KG1 (cell line): ENCODE measurements around the gene TMEM91.
A peak's percentile ranks its signal among the peaks of the same experiment; 100 is the strongest.
"Not testable (repeated sequence)": the region's sequence is repeated elsewhere in the genome, so short reads cannot be mapped to it uniquely, and the experiment has no call there.

ENCODE experiments used
- DNase-seq: peaks from one replicate; lab custom pipeline; 2025; lab: John Stamatoyannopoulos, UW

TMEM91 gene

GRCh38 chr19:41381536-41381935 is 5.2 kb downstream of the TMEM91 start:
- not testable (repeated sequence) for DNase-seq

- DNase-seq, result no peak
Observed at GRCh38 chr19:41384351-41384750, 8.0 kb downstream of the TMEM91 start.

DNA sequence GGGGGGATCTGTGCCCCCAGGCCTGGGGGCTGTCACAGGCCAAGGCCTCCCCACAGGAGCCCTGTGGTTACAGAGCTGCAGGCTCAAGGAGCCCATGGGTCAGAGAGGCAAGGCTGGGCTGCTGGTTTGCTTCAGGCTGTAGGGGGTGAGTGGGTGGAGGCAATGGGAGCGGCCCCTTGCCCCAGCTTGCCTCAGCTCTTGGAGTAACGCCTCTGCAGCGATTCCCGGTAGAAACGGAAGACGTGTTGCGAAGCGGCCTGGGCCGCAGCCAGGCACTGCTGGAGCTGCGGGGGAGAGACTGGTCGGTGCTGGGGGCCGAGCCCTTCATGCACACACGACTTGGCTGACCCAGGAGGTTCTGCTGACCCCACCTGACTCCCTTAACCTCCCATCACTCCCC is 10.1 kb downstream of the TMEM91 start:
- DNase-seq, result no peak

DNA sequence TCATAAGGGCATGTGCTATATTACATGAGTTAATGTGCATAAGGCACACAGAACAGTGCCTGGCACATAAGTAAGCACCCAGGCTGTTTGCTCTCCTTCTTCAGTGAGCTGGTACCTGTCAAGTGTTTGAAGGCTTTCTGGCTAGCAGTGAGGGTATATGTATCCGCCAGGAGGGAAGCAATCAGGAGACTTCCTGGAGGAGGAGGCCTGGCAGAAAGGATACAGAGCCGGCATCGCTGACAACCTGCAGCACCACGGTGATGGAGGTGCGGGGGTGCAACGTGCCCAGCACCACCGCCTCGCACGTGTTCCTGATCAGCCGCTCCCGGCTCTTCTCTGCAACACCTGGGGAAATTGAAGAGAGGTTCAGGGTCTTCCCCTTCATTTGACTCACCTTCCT is 15.3 kb downstream of the TMEM91 start:
- no peak for DNase-seq

DNA sequence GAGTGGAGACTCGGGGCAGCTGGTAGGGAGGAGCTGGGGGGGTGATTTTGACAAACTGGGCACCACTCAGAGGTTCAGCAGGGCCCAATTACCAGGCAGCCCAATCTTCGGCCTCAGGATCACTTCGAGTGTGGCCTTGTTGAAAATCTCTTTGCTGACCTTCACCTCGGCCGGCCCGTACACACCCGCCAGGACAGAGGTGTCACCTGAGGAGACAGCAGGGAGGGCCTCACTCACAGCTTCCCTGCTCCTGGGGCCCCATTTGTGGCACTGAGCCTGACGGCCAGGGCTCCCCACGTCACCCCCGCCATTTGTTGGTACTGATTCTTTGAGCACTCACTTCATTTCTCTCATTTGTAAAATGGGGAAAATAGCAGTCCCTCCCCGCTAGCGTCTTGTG is 16.4 kb downstream of the TMEM91 start:
- DNase-seq, result no peak

DNA sequence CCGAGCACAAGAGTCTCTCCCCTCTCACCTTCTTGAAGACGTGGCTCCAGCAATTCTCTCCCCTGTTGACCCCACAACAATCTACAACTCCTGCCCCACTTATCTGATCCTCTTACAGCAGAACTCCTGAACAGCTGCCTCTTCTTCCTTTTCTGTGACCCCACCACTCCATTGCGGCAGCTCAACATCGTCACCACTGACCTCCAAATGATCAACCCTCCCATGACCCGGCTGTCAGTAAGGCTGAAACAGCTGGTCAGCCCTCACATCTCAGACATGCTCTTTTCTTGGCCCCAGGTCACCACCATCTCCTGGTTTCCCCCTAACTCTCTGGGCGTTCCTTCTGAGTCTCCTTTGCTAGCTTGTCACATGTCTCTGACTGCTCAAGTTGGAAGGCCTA is 19.0 kb downstream of the TMEM91 start:
- no peak for DNase-seq

DNA sequence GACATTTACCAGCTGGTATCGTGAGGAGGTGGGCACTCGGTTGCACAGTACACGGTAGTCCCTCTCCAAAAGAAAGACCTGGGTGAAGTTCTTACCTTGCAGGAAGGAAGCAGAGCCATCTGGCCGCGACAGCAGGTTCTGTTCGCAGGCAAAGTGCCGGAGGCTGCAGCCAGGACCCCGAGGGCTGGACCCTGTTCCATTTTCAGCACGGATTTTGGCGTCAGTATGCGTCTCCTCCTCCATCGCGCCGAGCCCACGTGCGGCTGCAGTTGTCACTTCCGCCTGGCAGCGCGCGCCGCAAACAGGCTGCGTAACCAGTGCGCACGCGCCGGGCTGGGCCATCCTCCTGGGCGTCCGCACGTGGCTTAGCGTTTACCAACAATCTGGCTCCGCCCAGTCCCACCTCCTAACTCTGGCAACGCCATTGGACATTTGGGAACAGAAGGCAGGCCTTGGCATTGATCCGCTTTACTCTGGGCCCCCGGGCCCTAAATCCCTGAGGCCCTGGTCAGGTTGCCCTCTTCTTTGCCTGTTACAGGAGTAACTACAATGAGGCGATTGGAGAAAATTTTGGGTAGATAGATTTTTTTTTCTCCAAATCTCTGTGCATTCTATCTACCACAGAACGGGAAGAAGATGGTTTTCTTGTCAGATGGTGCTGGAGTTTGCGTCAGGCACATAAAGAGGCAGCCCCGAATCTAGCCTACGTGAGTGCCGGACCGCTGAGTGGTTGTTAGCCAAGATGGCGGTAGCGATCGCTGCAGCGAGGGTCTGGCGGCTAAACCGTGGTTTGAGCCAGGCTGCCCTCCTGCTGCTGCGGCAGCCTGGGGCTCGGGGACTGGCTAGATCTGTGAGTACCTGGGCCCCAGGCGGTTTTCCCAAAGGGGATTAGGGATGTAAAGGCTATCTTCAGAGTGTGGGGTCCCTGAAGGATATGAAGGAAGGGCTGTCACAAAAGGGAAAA is 21.0 kb downstream of the TMEM91 start, which contains the start of the genes BCKDHA and EXOSC5:
Gene BCKDHA, plus strand, starts transcription at position 733 of the 964 bp plus-strand sequence. Its CDS starts 10 bp downstream, at position 743.
Gene EXOSC5, minus strand, starts transcription at position 274 of the 964 bp plus-strand sequence. Its CDS starts 31 bp downstream, at position 243.
- peak; percentile 94 for DNase-seq

- no peak for DNase-seq
Observed at GRCh38 chr19:41398050-41398418, 21.7 kb downstream of the TMEM91 start.

GRCh38 chr19:41398598-41398997 is 22.3 kb downstream of the TMEM91 start:
- DNase-seq, result no peak

DNA sequence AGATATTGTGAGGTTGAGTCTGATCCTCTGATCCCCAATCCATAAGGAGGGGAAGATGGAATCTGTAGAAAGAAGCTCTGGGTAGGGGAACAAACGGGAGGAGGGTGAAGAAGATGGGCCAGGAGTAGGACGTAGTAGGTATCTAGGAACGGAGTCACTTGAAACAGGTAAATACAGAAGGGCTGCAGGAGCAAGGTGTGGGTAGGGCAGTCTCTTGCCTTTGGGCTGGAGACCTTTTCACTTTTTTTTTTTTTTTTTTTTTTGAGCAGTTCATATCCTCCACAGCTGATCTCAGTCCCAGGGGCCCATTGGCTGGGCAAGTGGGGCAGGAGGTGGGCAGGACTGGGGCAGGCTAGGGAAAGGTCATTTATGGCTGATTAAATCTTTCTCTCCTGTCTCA is 22.8 kb downstream of the TMEM91 start:
- no peak for DNase-seq

DNA sequence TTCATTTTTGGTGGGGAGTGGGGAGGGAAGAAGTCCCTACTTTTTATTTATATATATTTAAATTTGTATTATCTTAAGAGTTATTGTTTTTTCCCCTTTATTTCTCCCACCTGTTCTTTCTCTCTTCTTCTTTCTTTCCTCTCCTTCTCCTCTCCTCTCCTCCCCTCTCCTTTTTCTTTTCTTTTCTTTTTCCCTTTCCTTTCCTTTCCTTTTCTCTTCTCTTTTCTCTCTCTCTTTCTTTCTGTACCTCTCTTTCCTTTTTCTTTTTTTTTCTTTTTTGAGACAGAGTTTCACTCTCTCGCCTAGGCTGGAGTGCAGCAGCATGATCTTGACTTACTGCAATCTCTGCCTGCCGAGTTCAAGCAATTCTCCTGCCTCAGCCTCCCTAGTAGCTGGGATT is 23.2 kb downstream of the TMEM91 start:
- no peak for DNase-seq

DNA sequence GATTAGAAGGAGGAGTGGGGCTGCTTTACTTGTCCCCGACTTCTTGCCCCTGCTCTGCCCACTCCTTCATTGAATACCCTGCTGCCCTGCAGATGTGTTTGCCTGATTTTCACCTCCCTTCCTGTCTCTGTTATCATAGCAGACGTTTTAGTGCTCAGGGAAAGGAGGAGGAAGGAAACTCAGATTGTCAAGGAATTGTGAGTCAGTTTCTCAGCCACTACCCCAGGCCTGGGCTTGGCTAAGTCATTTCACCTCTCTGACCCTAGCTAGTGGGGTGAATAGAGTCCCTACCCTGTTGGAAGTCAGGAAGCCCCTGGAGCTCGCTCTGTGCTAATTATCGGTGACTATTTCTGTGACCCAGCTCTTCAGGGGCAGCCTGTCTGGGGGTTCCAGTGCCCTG is 25.1 kb downstream of the TMEM91 start:
- DNase-seq, result no peak

- DNase-seq, result no peak
Observed at GRCh38 chr19:41402010-41402409, 25.7 kb downstream of the TMEM91 start.

DNA sequence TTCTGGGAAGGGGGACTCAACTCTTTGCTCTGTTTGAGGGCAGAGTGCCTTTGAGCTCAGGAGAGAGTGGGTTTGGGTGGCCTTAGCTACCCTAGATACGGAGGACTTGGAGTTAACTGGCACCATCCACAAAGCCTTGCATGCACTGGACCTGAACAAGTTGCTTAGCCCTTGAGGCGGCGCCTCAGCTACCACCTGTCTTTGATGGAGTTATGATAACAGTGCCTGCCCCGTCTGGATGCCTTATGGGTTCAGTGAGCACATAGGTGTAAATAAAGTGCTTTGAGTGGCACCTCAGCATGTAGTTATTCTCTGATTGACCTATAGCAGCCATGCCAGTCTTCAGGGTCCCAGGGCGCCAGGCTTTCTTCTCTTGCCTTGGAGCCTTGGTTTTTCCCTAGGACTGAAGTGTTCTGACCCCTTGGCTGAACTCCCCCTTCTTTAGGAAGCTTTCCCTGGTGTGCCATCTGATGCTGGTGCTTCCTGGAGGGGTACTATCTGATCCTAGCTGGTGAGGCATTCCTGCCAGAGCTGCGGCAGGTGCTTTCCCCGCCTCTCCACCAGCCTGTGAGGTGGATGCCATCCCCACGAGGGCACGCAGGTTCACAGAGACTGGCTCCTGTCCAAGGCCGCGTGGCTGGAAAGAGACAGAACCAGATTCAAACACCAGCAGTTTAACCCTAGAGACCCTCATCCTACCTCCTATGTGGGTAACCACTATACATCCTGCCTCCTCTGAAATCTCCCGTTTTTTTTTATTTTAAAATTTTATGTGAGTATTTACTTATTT is 27.0 kb downstream of the TMEM91 start:
- no peak for DNase-seq

DNA sequence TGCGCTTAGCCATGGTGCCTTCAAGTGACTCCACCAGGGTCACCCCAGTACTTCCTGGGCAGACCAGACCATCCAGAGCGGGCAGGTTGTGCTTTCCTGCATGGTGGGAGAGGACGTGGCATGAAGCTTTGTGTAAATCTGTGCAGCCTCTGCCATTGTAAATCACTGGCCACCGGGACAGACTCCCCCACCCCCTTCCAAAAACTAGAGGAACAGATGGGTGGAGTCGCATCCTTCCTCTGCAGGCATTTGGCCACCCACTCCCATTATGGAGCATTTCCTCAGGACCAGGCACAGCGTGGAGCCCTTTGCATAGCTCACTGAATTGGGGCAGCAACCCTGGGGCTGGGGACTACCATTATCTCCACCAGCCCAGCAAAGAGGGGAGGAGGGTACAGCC is 29.4 kb downstream of the TMEM91 start:
- no peak for DNase-seq

GRCh38 chr19:41407271-41407670 is 30.9 kb downstream of the TMEM91 start:
- DNase-seq, result no peak

DNA sequence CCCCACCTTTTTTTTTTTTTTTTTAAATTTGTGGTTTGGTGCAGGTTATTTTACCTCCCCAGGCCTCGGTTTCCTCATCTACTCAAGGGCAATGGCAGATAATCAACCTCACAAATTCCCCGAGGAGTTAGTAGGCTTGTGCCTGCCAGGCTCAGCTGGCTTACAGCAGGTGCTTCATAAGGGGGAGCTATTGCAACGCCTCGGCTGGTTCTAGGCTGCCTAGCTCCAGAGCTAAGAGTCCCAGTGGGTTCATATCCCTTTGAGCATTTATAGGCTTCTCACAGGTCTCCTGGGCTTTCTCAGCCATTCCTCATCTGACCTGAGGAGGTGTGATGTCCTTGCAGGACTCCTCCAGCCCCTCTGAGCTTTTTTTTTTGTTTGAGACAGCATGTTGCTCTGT is 31.9 kb downstream of the TMEM91 start:
- DNase-seq, result no peak

DNA sequence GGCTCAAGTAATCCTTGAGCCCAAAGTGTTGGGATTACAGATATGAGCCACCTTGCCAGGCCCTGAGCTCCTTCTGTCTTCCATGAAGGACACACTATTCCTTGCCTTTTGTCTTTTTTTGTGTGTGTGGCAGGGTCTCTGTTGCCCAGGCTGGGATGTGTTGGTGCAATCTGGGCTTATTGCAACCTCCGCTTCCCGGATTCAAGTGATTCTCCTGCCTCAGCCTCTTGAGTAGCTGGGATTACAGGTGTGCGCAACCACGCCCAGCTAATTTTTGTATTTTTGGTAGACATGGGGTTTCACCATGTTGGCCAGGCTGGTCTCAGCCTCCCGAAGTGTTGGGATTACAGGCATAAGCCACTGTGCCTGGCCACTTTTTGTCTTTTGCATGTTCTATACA is 32.5 kb downstream of the TMEM91 start:
- not testable (repeated sequence) for DNase-seq

GRCh38 chr19:41409288-41409687 is 33.0 kb downstream of the TMEM91 start:
- DNase-seq, result no peak

DNA sequence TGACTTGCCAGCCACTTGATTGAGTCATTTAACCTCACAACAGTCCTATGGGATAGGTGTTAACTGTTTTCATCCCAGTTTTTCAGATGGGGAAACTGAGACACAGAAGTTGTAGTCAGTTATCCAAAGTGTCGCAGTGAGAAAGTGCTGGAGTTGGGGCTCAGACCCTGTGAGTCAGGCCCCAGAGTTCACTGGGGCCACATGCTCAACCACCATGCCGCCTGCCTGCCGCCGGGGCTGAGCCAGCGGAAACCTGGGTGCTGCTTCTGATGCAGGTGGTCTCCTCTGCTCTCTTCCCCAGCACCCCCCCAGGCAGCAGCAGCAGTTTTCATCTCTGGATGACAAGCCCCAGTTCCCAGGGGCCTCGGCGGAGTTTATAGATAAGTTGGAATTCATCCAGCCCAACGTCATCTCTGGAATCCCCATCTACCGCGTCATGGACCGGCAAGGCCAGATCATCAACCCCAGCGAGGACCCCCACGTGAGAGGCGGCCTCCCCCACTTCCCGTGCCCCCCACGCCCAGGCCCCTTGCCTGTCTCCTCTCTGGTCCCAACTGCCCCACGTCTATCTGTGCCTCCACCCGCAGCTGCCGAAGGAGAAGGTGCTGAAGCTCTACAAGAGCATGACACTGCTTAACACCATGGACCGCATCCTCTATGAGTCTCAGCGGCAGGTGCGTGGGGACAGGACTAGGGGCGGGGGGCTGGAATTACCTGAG is 34.2 kb downstream of the TMEM91 start:
- DNase-seq, result no peak

- no peak for DNase-seq
Observed at GRCh38 chr19:41411100-41411967, 35.0 kb downstream of the TMEM91 start.
